H1 (cell line): ENCODE data around the gene FYTTD1. TPM values are rescaled to one million over a fixed set of nuclear protein-coding genes. Genes with fewer than 3 reads are reported as not detected.

ENCODE experiments used
- CTCF ChIA-PET: fragments of 300-600 bp; sonication (Branson Sonifier 250); formaldehyde crosslinking; loops from one replicate; lab custom pipeline; 2021; ENCODE audit not compliant: partially characterized antibody; lab: Charles Lee
- POLR2A ChIA-PET: fragments of 300-600 bp; sonication (Branson Sonifier 250); formaldehyde crosslinking; loops from one replicate; lab custom pipeline; 2021; ENCODE audit warnings: inconsistent platforms; ENCODE audit not compliant: partially characterized antibody; lab: Charles Lee
- DNase-seq, 2 experiments: peaks; one replicate each; pipeline versions ENCODE4 v3.0.0 to v3.0.0-alpha.2; 2010 to 2022; ENCODE audit warnings: low spot score in 2 of 2, low read depth in 1 of 2, mixed read lengths in 1 of 2
- FAIRE-seq: peaks from 2 replicates; lab custom pipeline; 2011; peaks lifted over from hg19 to GRCh38; lab: Jason Lieb, UNC
- H2AFZ ChIP-seq: 2 replicates; pipeline ENCODE4 v1.8.1; 2012; ENCODE audit warnings: low read length, inconsistent platforms
- H2AK5ac ChIP-seq: 2 replicates; pipeline ENCODE4 v1.6.1; 2013; ENCODE audit warnings: low read depth, low read length
- H2BK120ac ChIP-seq: replicated peaks from 2 replicates; pipeline ENCODE3; 2013; ENCODE audit warnings: low read depth, low read length, inconsistent platforms
- H2BK12ac ChIP-seq: 2 replicates; pipeline ENCODE4 v1.6.1; 2013; ENCODE audit warnings: low read depth, low read length
- H2BK15ac ChIP-seq: 2 replicates; pipeline ENCODE4 v1.6.1; 2013; ENCODE audit warnings: low read length
- H2BK20ac ChIP-seq: 2 replicates; pipeline ENCODE4 v1.6.1; 2013; ENCODE audit warnings: low read length
- H2BK5ac ChIP-seq: 2 replicates; pipeline ENCODE4 v1.6.1; 2013; ENCODE audit warnings: low read depth, low read length
- H3K14ac ChIP-seq: 2 replicates; pipeline ENCODE4 v1.6.1; 2013; ENCODE audit warnings: inconsistent platforms; ENCODE audit not compliant: insufficient read length
- H3K18ac ChIP-seq: 2 replicates; pipeline ENCODE4 v1.6.1; 2013; ENCODE audit warnings: low read length; ENCODE audit errors: extremely low read depth
- H3K23ac ChIP-seq: 2 replicates; pipeline ENCODE4 v1.6.1; 2013; ENCODE audit warnings: inconsistent platforms; ENCODE audit not compliant: insufficient read length
- H3K23me2 ChIP-seq: 2 replicates; pipeline ENCODE4 v1.6.1; 2013; ENCODE audit warnings: low read depth, low read length
- H3K27ac ChIP-seq: 2 replicates; pipeline ENCODE4 v1.6.1; 2011; ENCODE audit warnings: low read depth, low read length, inconsistent platforms
- H3K27me3 ChIP-seq, 4 experiments: replicated peaks in 1 of 4; 1 replicate in 1 of 4; 2 replicates in 3 of 4; pipeline versions ENCODE4 v1.6.1 to v1.8.1; 2011 to 2013; ENCODE audit warnings: low read length in 3 of 4, mild to moderate bottlenecking in 3 of 4, inconsistent platforms in 2 of 4, mixed read lengths in 2 of 4, moderate library complexity in 1 of 4; ENCODE audit not compliant: control insufficient read depth in 3 of 4, insufficient read depth in 3 of 4; ENCODE audit errors: extremely low read depth in 1 of 4
- H3K36me3 ChIP-seq, 4 experiments: 2 replicates each; pipeline versions ENCODE4 v1.6.1 to v1.8.1; 2011 to 2013; ENCODE audit warnings: mild to moderate bottlenecking in 4 of 4, low read length in 3 of 4, moderate library complexity in 2 of 4, control low read depth in 1 of 4, inconsistent platforms in 1 of 4; ENCODE audit not compliant: insufficient read depth in 4 of 4, control insufficient read depth in 2 of 4
- H3K4ac ChIP-seq: replicated peaks from 2 replicates; pipeline ENCODE3; 2013; ENCODE audit warnings: low read length, low read depth, mixed read lengths, inconsistent platforms; ENCODE audit not compliant: insufficient read length
- H3K4me1 ChIP-seq, 4 experiments: replicated peaks in 1 of 4; 1 replicate in 1 of 4; 2 replicates in 3 of 4; pipeline versions ENCODE4 v1.6.1 to v1.8.1; 2011 to 2013; ENCODE audit warnings: low read length in 3 of 4, inconsistent platforms in 2 of 4, mixed read lengths in 1 of 4; ENCODE audit not compliant: insufficient read depth in 4 of 4, control insufficient read depth in 3 of 4
- H3K4me2 ChIP-seq, 2 experiments: 2 replicates each; pipeline versions ENCODE4 v1.6.1 to v1.8.1; 2011 to 2013; ENCODE audit warnings: low read depth in 2 of 2, low read length in 2 of 2, control low read depth in 1 of 2, inconsistent platforms in 1 of 2, mild to moderate bottlenecking in 1 of 2; ENCODE audit not compliant: insufficient read depth in 1 of 2
- H3K4me3 ChIP-seq, 4 experiments: fragments of 200-600, 300-600 bp in 1 of 4; sonication (generic), shearing (Covaris generic), sonication (Bioruptor Twin) in 1 of 4; 2 replicates each; pipeline versions ENCODE4 v1.5.1 to v1.8.1; 2011 to 2016; ENCODE audit warnings: low read length in 4 of 4, low read depth in 3 of 4, control low read depth in 2 of 4, inconsistent platforms in 2 of 4, mild to moderate bottlenecking in 2 of 4, mixed read lengths in 1 of 4, moderate library complexity in 1 of 4; ENCODE audit not compliant: insufficient read depth in 2 of 4; ENCODE audit errors: extremely low read depth in 1 of 4
- H3K56ac ChIP-seq: replicated peaks from 2 replicates; pipeline ENCODE3; 2013; ENCODE audit warnings: low read depth, mild to moderate bottlenecking, mixed read lengths, low read length, inconsistent platforms; ENCODE audit not compliant: insufficient read length
- H3K79me1 ChIP-seq: 2 replicates; pipeline ENCODE4 v1.6.1; 2013; ENCODE audit warnings: low read depth, low read length, control low read depth
- H3K79me2 ChIP-seq, 2 experiments: 2 replicates each; pipeline versions ENCODE4 v1.6.1 to v1.8.1; 2012 to 2013; ENCODE audit warnings: low read length in 2 of 2, mild to moderate bottlenecking in 2 of 2, inconsistent platforms in 1 of 2; ENCODE audit not compliant: insufficient read depth in 2 of 2, control insufficient read depth in 1 of 2
- H3K9ac ChIP-seq, 4 experiments: replicated peaks in 1 of 4; 1 replicate in 1 of 4; 2 replicates in 3 of 4; pipeline versions ENCODE4 v1.6.1 to v1.8.1; 2011 to 2013; ENCODE audit warnings: low read depth in 3 of 4, low read length in 3 of 4, control low read depth in 2 of 4, mild to moderate bottlenecking in 2 of 4, moderate library complexity in 2 of 4, inconsistent platforms in 1 of 4; ENCODE audit errors: extremely low read depth in 1 of 4
- H3K9me3 ChIP-seq, 2 experiments: 2 replicates each; pipeline versions ENCODE4 v1.6.1 to v1.8.1; 2012 to 2013; ENCODE audit warnings: mild to moderate bottlenecking in 2 of 2, moderate library complexity in 2 of 2, control low read depth in 1 of 2, inconsistent platforms in 1 of 2, low read depth in 1 of 2, low read length in 1 of 2, mixed read lengths in 1 of 2; ENCODE audit not compliant: insufficient read depth in 2 of 2
- H4K20me1 ChIP-seq, 2 experiments: replicated peaks in 1 of 2; 2 replicates each; pipeline versions ENCODE3 to v1.8.1; 2011 to 2013; ENCODE audit warnings: inconsistent platforms in 2 of 2, low read length in 2 of 2, mild to moderate bottlenecking in 1 of 2; ENCODE audit not compliant: insufficient read depth in 2 of 2, control insufficient read depth in 1 of 2
- H4K5ac ChIP-seq: 2 replicates; pipeline ENCODE4 v1.6.1; 2013; ENCODE audit warnings: low read length, low read depth, mixed read lengths, inconsistent platforms; ENCODE audit not compliant: insufficient read length
- H4K8ac ChIP-seq: 2 replicates; pipeline ENCODE4 v1.8.0; 2013; ENCODE audit warnings: mild to moderate bottlenecking, moderate library complexity, low read length, inconsistent platforms; ENCODE audit not compliant: insufficient read depth; ENCODE audit errors: extremely low read depth
- H4K91ac ChIP-seq: replicated peaks from 2 replicates; pipeline ENCODE3; 2013; ENCODE audit warnings: low read length, mixed read lengths, inconsistent platforms; ENCODE audit not compliant: insufficient read length
- ATF2 ChIP-seq: IDR thresholded peaks from 2 replicates; pipeline ENCODE4 v1.6.1; 2012; ENCODE audit warnings: low read length, inconsistent platforms
- CBX8 ChIP-seq: fragments of 300-800, 300-1000 bp; sonication (generic); IDR thresholded peaks from 2 replicates; pipeline ENCODE4 v1.7.1; 2016; ENCODE audit warnings: low read depth, low read length, borderline replicate concordance
- CEBPB ChIP-seq: IDR thresholded peaks from 2 replicates; pipeline ENCODE4 v1.6.1; 2012; ENCODE audit warnings: low read depth, low read length
- CREB1 ChIP-seq: IDR thresholded peaks from 2 replicates; pipeline ENCODE4 v1.6.1; 2012; ENCODE audit warnings: inconsistent platforms
- EGR1 ChIP-seq: IDR thresholded peaks from 2 replicates; pipeline ENCODE4 v1.6.1; 2011; ENCODE audit warnings: low read depth, low read length, borderline replicate concordance
- EP300 ChIP-seq, 2 experiments: IDR thresholded peaks; 1 replicate in 1 of 2; 2 replicates in 1 of 2; pipeline ENCODE4 v1.6.1; 2011 to 2012; ENCODE audit warnings: low read depth in 2 of 2, low read length in 2 of 2, mild to moderate bottlenecking in 2 of 2, borderline replicate concordance in 1 of 2, inconsistent platforms in 1 of 2, moderate library complexity in 1 of 2
- JUND ChIP-seq: IDR thresholded peaks from 2 replicates; pipeline ENCODE4 v1.6.1; 2011; ENCODE audit warnings: mild to moderate bottlenecking, improper control_type of control experiment, low read length
- KDM5A ChIP-seq: fragments of 200-600 bp; IDR thresholded peaks from 2 replicates; pipeline ENCODE4 v1.7.1; 2012; ENCODE audit warnings: mild to moderate bottlenecking, low read length, inconsistent platforms, mixed read lengths
- POLR2A ChIP-seq, 2 experiments: IDR thresholded peaks; 1 replicate in 1 of 2; 2 replicates in 1 of 2; pipeline ENCODE4 v1.6.1; 2011; ENCODE audit warnings: low read depth in 2 of 2, low read length in 2 of 2, mild to moderate bottlenecking in 2 of 2; ENCODE audit errors: control extremely low read depth in 1 of 2
- POLR2AphosphoS5 ChIP-seq: IDR thresholded peaks from 2 replicates; pipeline ENCODE4 v1.6.1; 2011; ENCODE audit warnings: low read depth, low read length
- RBBP5 ChIP-seq: IDR thresholded peaks from 2 replicates; pipeline ENCODE4 v1.7.1; 2012; ENCODE audit warnings: low read depth, mild to moderate bottlenecking, inconsistent platforms, low read length, moderate library complexity, borderline replicate concordance
- SAP30 ChIP-seq: fragments of 300-600 bp; sonication (generic); IDR thresholded peaks from 2 replicates; pipeline ENCODE4 v1.7.1; 2012; ENCODE audit warnings: low read length, moderate library complexity, mild to moderate bottlenecking, inconsistent platforms; ENCODE audit not compliant: insufficient read depth, insufficient replicate concordance
- SIX5 ChIP-seq: IDR thresholded peaks from 2 replicates; pipeline ENCODE4 v1.6.1; 2011; ENCODE audit warnings: mild to moderate bottlenecking, low read depth, low read length
- SP1 ChIP-seq: IDR thresholded peaks from 2 replicates; pipeline ENCODE4 v1.6.1; 2011; ENCODE audit warnings: low read depth, low read length
- TBP ChIP-seq: IDR thresholded peaks from 2 replicates; pipeline ENCODE4 v1.6.1; 2011; ENCODE audit warnings: low read depth, low read length, improper control_type of control experiment
- ZNF274 ChIP-seq: IDR thresholded peaks from 2 replicates; pipeline ENCODE4 v1.7.0; 2012; ENCODE audit warnings: low read length, borderline replicate concordance; ENCODE audit errors: extremely low read depth
- polyA plus RNA-seq, 7 experiments: library from polyadenylated mRNA; depleted of rRNA in 3 of 7; stranded (reverse) in 5 of 7; unstranded in 2 of 7; fragments of >200 nt in 5 of 7; fragments of 200-250 nt in 2 of 7; gene quantifications; 1 replicate in 5 of 7; 2 replicates in 1 of 7; 4 replicates in 1 of 7; pipeline versions ENCODE4 v1.2.1 to v1.2.3, GENCODE V29; 2011 to 2013; ENCODE audit warnings: missing spikeins in 2 of 7, mixed read lengths in 2 of 7
- total RNA-seq: library from RNA; stranded (reverse); fragmentation: NEBNext Ultra II Directional; extraction: Animal tissue kit (Norgen Biotek cat#: 25700); gene quantifications from 2 replicates; pipeline ENCODE4 v1.2.1, GENCODE V29; 2021

The FYTTD1 gene
- total and polyA plus RNA-seq, 2 of the 8 experiments (the other 6 are each of a cell fraction or from before 2014, with no cell fraction given), result 3.1 to 24.4 TPM

DNA sequence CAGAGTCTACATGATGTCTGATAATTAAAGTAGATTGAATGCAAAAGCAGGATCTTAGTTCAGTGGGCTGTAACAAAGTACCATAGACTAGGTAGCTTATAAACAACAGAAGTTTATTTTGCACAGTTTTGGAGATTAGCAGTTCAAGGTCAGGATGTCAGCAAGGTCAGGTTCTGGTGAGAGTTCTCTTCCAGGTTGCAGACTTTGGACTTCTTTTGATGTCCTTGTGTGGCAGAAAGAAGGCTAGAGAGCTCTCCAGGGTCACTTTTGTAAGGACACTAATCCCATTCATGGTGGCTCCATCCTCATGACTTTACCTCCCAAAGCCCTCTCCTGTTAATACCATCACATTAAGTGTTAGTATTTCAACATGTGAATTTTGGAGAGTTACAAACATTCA lies 12.1 kb downstream of the FYTTD1 start:
- no peaks in the 10 kb centered on the region; the same call in 1 of the 2 replicates for H3K23me2 ChIP-seq
- H3K27me3 ChIP-seq, result no peaks in the 10 kb centered on the region
- H3K79me1 ChIP-seq, result no peaks in the 10 kb centered on the region
- H3K14ac ChIP-seq, result no peak overlapping the region
- H4K5ac ChIP-seq, result no peak overlapping the region
- H4K20me1 ChIP-seq, result no peaks in the 10 kb centered on the region
- no peak overlapping the region for H2AK5ac ChIP-seq
- POLR2A ChIA-PET, result no interaction called here
- no peak overlapping the region for H2BK20ac ChIP-seq
- no peak overlapping the region for H2BK12ac ChIP-seq
- CTCF ChIA-PET, result no interaction called here
- H3K4ac ChIP-seq, result no peak overlapping the region
- DNase-seq, result no peak
- H3K23ac ChIP-seq, result no peak overlapping the region
- no peak overlapping the region for H3K27ac ChIP-seq
- no peak overlapping the region for H4K8ac ChIP-seq
- no peak overlapping the region for H3K56ac ChIP-seq
- no peak overlapping the region for H3K18ac ChIP-seq
- H2BK5ac ChIP-seq, result no peak overlapping the region
- H3K36me3 ChIP-seq, result no peaks in the 10 kb centered on the region
- H2BK120ac ChIP-seq, result no peak overlapping the region
- H4K91ac ChIP-seq, result no peak overlapping the region
- FAIRE-seq, result no peak
- H3K4me1 ChIP-seq, result no peaks in the 10 kb centered on the region
- H3K4me2 ChIP-seq, result no peak overlapping the region
- H2BK15ac ChIP-seq, result no peak overlapping the region
- 0 out of 4 replicates have a peak, but pooled peaks cover 3 to 5% of the 10 kb centered on the region in 2 experiments for H3K9me3 ChIP-seq
- H3K4me3 ChIP-seq, result no peak overlapping the region
- H3K9ac ChIP-seq, result no peak overlapping the region
- H2AFZ ChIP-seq, result no peak overlapping the region
- H3K79me2 ChIP-seq, result no peaks in the 10 kb centered on the region
- no peak for TF ChIP-seq KDM5A
- no peak for TF ChIP-seq RBBP5
- no peak for TF ChIP-seq CBX8
- TF ChIP-seq POLR2AphosphoS5, result no peak
- TF ChIP-seq ZNF274, result no peak
- TF ChIP-seq POLR2A (IDR thresholded peaks at IDR 0.05; ENCODE audit: control extremely low read depth in 1 of 2, low read depth in 2 of 2, low read length in 2 of 2), result no peak
- TF ChIP-seq SAP30, result no peak
- no peak for TF ChIP-seq CEBPB
- no peak for TF ChIP-seq SP1
- TF ChIP-seq CREB1, result no peak
- TF ChIP-seq TBP, result no peak
- no peak for TF ChIP-seq SIX5
- no peak for TF ChIP-seq JUND
- TF ChIP-seq ATF2, result no peak
- no peak for TF ChIP-seq EP300 (IDR thresholded peaks at IDR 0.05; ENCODE audit: borderline replicate concordance in 1 of 2, low read depth in 2 of 2, low read length in 2 of 2)
- no peak for TF ChIP-seq EGR1
